Kidney (tissue), 22 donors: Measurements from ENCODE around the gene HTRA3. TPM values are rescaled to one million over a fixed set of nuclear protein-coding genes. Genes with fewer than 3 reads are reported as not detected.

Experiments used
- DNase-seq, 5 donors: peaks; one replicate each; pipeline ENCODE4 v3.0.0-alpha.2; 2013 to 2020
- FAIRE-seq: peaks from 2 replicates; lab custom pipeline; 2012; peaks lifted over from hg19 to GRCh38; lab: Jason Lieb, UNC
- H3K27ac ChIP-seq, 2 donors: one replicate each; pipeline ENCODE4 v1.7.0; 2013; ENCODE audit warnings: low read depth in 2 of 2, low read length in 2 of 2, inconsistent platforms in 1 of 2
- H3K27me3 ChIP-seq: one replicate; pipeline ENCODE4 v1.7.1; 2013; ENCODE audit warnings: low read length, inconsistent platforms; ENCODE audit not compliant: control insufficient read depth, insufficient read depth
- H3K36me3 ChIP-seq, 3 donors: one replicate each; pipeline versions ENCODE4 v1.7.0 to v1.7.1; 2013; ENCODE audit warnings: low read length in 3 of 3, control low read depth in 1 of 3, inconsistent platforms in 1 of 3; ENCODE audit not compliant: insufficient read depth in 3 of 3, control insufficient read depth in 2 of 3
- H3K4me1 ChIP-seq, 3 donors: one replicate each; pipeline versions ENCODE4 v1.7.0 to v1.7.1; 2013; ENCODE audit warnings: low read length in 3 of 3, inconsistent platforms in 1 of 3, low read depth in 1 of 3; ENCODE audit not compliant: control insufficient read depth in 2 of 3, insufficient read depth in 2 of 3
- H3K4me3 ChIP-seq, 3 donors: one replicate each; pipeline versions ENCODE4 v1.7.0 to v1.8.1; 2013; ENCODE audit warnings: low read length in 3 of 3, control low read depth in 1 of 3, inconsistent platforms in 1 of 3
- H3K9ac ChIP-seq, 3 donors: one replicate each; pipeline versions ENCODE4 v1.7.0 to v1.7.1; 2013; ENCODE audit warnings: low read length in 3 of 3, control low read depth in 1 of 3, inconsistent platforms in 1 of 3
- H3K9me3 ChIP-seq, 3 donors: one replicate each; pipeline versions ENCODE4 v1.7.0 to v1.7.1; 2013; ENCODE audit warnings: low read length in 3 of 3, control low read depth in 1 of 3, inconsistent platforms in 1 of 3; ENCODE audit not compliant: control insufficient read depth in 2 of 3, insufficient read depth in 1 of 3
- CTCF ChIP-seq: IDR thresholded peaks from 3 replicates; pipeline ENCODE4 v1.5.1; 2012; ENCODE audit warnings: mild to moderate bottlenecking, moderate library complexity, borderline replicate concordance; ENCODE audit not compliant: insufficient read depth; ENCODE audit errors: extremely low read depth
- intact Hi-C: fragments of 100-400 bp; cut with DNase I; formaldehyde crosslinking; loops from one replicate; pipeline ENCODE4 v1.11.1; 2022
- long read RNA-seq, 10 donors: library from polyadenylated mRNA in 1 of 10; unstranded in 1 of 10; transcript quantifications; one replicate each; pipeline ENCODE4 v2.0.0 and lab custom pipeline, GENCODE V29; 2021 to 2026
- polyA plus RNA-seq: library from polyadenylated mRNA; stranded (reverse); fragments of 350-450 nt; fragmentation: Illumina TruSeq; extraction: RNeasy Lipid Tissue Mini Kit (QIAGEN cat#74804); gene quantifications from one replicate; pipeline ENCODE4 v1.2.3, GENCODE V29; 2014; ENCODE audit warnings: low read depth, low replicate concordance; ENCODE audit not compliant: insufficient read depth
- total RNA-seq: library from RNA; stranded (reverse); fragmentation: NEBNext Ultra II Directional; extraction: Animal tissue kit (Norgen Biotek cat#: 25700); gene quantifications from one replicate; pipeline ENCODE4 v1.2.1, GENCODE V29; 2021
- donor health status: control.
- donor health status: control.
- donor health status: control.
- donor health status: control.
- donor health status: control.
- donor health status: DM: yes; HTN: yes; CAD: no.
- donor health status: Normal renal cell carcinoma (clear cell type).

HTRA3 gene
- 1.7 TPM for total RNA-seq
- 6.5 TPM for polyA plus RNA-seq
- long read RNA-seq, donor 1, partial matches to known transcripts, result 0 of 1 reads
- long read RNA-seq, donor 1, other reads (novel, unspliced or antisense), result 0 of 1 reads
- long read RNA-seq, donor 2, partial matches to known transcripts, result 0 of 1 reads
- long read RNA-seq, donor 2, other reads (novel, unspliced or antisense), result 0 of 1 reads
- long read RNA-seq, donor 3, partial matches to known transcripts, result 0 of 2 reads
- long read RNA-seq, donor 3, other reads (novel, unspliced or antisense), result 0 of 2 reads
- long read RNA-seq, donor 4, result 0 reads
- long read RNA-seq, donor 5, result 0 reads
- long read RNA-seq, donor 6, partial matches to known transcripts, result 6 of 8 reads
- long read RNA-seq, donor 6, other reads (novel, unspliced or antisense), result 0 of 8 reads
- long read RNA-seq, donor 7, partial matches to known transcripts, result 2 of 5 reads
- long read RNA-seq, donor 7, other reads (novel, unspliced or antisense), result 1 of 5 reads
- long read RNA-seq, donor 8, partial matches to known transcripts, result 0 of 1 reads
- long read RNA-seq, donor 8, other reads (novel, unspliced or antisense), result 0 of 1 reads
- long read RNA-seq, donor 9, partial matches to known transcripts, result 0 of 1 reads
- long read RNA-seq, donor 9, other reads (novel, unspliced or antisense), result 0 of 1 reads
- long read RNA-seq, donor 10, partial matches to known transcripts, result 0 of 1 reads
- long read RNA-seq, donor 10, other reads (novel, unspliced or antisense), result 0 of 1 reads

DNA sequence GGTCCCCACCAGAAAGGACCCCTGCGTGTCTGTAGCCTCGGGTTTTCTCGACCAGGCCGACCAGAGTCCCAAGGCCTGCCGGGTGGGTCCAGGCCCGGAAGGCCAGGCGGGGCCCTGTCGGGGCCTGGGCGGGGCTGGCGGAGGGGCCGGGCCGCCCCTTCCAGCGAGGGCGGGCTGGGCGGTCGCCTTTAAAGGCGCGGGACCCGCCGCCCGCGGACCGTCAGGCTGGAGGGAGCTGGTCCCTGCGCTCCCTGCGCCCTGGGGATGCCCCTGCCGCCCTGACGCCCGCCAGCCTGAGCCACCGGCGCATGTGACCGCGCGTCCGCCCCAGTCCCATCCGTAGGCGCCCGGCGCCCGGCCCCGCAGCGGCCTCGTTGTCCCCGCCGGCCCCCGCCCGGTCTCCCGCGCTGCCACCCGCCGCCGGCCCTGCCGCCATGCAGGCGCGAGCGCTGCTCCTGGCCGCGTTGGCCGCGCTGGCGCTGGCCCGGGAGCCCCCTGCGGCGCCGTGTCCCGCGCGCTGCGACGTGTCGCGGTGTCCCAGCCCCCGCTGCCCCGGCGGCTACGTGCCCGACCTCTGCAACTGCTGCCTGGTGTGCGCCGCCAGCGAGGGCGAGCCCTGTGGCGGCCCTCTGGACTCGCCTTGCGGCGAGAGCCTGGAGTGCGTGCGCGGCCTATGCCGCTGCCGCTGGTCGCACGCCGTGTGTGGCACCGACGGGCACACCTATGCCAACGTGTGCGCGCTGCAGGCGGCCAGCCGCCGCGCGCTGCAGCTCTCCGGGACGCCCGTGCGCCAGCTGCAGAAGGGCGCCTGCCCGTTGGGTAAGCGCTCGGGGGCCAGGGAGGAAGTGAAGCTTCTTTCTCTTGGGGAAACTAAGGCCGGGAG lies at the start of gene HTRA3:
Gene HTRA3, plus strand, starts transcription at position 220 of the 883 bp plus-strand sequence. Its CDS starts 215 bp downstream, at position 435.
- H3K27ac ChIP-seq, result no peak within 1 kb of the TSS
- FAIRE-seq, result no peak

DNA sequence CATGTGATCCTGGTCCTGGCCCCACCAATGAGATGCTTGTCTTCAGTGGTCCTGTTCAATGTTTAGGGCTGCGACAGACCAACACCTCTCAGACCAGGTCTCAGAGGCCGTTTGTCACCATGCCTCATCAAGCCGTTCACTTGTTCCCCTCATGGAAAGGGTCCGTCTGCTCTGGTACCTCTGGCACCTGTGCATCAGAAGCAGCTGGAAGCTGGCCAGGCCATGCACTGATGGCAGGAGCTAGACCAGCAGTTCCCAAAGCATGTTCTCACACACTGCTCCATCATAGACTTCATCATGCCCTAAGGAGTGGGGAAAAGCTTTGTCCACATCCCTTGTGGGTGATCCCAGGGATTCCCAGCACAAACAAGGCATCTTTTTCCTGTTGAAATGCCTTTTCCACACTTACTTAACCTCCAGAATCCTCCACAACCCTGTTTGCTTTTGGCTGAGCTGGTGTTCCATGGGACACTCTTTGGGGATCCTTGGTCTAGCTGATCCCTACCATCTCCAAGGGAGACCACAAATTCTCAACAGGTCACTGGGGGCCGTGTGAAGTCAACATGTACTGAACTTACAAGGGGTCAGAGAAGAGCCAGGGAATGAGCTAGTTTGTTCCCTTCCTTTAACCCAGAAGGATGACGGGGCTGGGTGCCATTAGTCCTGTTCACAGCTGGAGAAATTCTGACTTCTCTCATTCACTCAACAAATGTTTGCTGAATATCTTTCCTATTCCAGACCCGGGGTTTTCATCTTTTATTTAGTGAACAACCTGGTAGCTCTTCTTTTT lies 48.7 kb upstream of the HTRA3 start:
- peak in 1 of 5 donors; percentile 45 for DNase-seq
- Histone ChIP-seq H3K9me3 (no peaks in the 10 kb centered on the region), H3K4me1 (peaks cover 0 to 3% (median 0%) of the 10 kb centered on the region in 3 donors), H3K27me3 (no peaks in the 10 kb centered on the region), H3K27ac (peak overlapping the region; percentile 0 to 23), H3K9ac (no peak overlapping the region), H3K36me3 (peaks cover 2 to 69% (median 44%) of the 10 kb centered on the region in 3 donors), H3K4me3 (no peak overlapping the region)
- intact Hi-C loops, result no loop called here
- TF ChIP-seq CTCF, result no peak
- no peak for FAIRE-seq

More for the DNA sequence above, at the start of gene HTRA3:
- Histone ChIP-seq H3K9ac (no peak within 1 kb of the TSS), H3K4me3 (peak within 1 kb of the TSS in 1 of 3 donors; percentile 35), H3K36me3 (no peaks in the 10 kb centered on the region), H3K9me3 (no peaks in the 10 kb centered on the region), H3K27me3 (no peaks in the 10 kb centered on the region), H3K4me1 (peaks cover 0 to 9% (median 0%) of the 10 kb centered on the region in 3 donors)
- peak in 4 of 5 donors; percentile 46 to 85 (median 66) for DNase-seq
- no peak for TF ChIP-seq CTCF
- intact Hi-C loops, result loop anchor here (10.0 kb wide), 1 partner anchor 125 kb away; no protein-coding TSS in a partner anchor

GRCh38 chr4:8221476-8221875 lies 48.1 kb upstream of the HTRA3 start:
- no peak for FAIRE-seq
- intact Hi-C loops, result no loop called here
- no peak overlapping the region for H3K4me3 ChIP-seq
- H3K27me3 ChIP-seq, result no peaks in the 10 kb centered on the region
- no peak overlapping the region for H3K27ac ChIP-seq
- no peak overlapping the region for H3K9ac ChIP-seq
- no peaks in the 10 kb centered on the region for H3K9me3 ChIP-seq
- DNase-seq, result no peak
- H3K36me3 ChIP-seq, result peaks cover 2 to 68% (median 43%) of the 10 kb centered on the region in 3 donors
- peaks cover 0 to 3% (median 0%) of the 10 kb centered on the region in 3 donors for H3K4me1 ChIP-seq
- TF ChIP-seq CTCF, result no peak
